GM21717 (cell line): ENCODE results near the gene SRSF6.
A peak's percentile ranks its signal among the peaks of the same experiment; 100 is the strongest.
"Not testable (repeated sequence)": the region's sequence is repeated elsewhere in the genome, so short reads cannot be mapped to it uniquely, and the experiment has no call there.

ENCODE experiments used
- ATAC-seq: cut with Tn5 transposase; IDR thresholded peaks from one replicate; pipeline ENCODE4 v1.9.1; 2021; ENCODE audit warnings: mild to moderate bottlenecking, moderate library complexity; ENCODE audit not compliant: unreplicated experiment

SRSF6 gene

DNA sequence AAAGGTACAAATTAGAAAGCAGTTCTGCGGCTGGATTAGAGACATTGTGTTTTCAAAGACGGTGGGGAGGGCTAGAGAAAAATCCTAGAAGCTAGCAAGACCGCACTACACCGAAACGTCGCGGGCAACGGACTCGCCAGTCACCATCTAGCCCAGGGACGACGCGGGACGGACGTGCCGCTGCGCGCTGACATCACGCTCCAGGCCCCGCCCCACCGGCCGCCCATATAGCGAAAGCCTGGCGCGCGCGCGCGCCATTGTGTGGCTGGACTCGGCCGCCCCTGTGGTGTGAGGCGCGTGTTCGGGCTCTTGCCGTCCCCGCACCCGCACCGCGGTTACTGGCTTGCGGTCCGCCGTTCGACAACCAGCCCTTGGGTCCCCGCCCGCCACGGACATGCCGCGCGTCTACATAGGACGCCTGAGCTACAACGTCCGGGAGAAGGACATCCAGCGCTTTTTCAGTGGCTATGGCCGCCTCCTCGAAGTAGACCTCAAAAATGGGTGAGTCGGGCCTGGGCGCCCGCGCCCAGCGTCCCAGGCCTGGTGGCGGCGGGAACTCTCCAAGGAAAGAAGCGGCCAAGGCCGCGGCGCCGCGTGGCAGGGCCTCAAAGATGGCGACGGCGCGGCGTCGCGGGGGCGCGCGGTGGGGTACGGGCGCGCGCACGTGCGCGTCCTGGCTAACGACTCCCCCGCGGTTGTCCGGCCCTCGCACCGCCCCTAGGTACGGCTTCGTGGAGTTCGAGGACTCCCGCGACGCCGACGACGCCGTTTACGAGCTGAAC is at the start of gene SRSF6:
Gene SRSF6, plus strand, starts transcription at position 257 of the 782 bp plus-strand sequence. Its CDS starts 138 bp downstream, at position 395.
- ATAC-seq, result peak; percentile 84

- no peak for ATAC-seq
Measured at GRCh38 chr20:43408848-43409576, 48.7 kb upstream of the SRSF6 start.

DNA sequence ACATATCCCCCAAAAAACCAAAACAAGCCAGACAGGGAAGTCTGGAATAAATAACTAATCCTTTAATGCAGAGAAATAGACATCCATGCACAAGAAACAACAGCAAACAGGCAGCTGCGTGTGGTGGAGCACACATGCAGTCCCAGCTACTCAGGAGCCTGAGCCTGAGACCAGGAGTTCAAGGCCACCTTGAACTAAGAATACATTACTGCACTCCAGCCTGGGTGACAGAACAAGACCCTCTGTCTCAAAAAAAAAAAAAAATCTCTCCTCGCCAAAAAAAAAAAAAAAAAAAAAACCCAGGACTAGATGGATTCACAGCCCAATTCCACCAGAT is 48.2 kb upstream of the SRSF6 start:
- no peak for ATAC-seq

DNA sequence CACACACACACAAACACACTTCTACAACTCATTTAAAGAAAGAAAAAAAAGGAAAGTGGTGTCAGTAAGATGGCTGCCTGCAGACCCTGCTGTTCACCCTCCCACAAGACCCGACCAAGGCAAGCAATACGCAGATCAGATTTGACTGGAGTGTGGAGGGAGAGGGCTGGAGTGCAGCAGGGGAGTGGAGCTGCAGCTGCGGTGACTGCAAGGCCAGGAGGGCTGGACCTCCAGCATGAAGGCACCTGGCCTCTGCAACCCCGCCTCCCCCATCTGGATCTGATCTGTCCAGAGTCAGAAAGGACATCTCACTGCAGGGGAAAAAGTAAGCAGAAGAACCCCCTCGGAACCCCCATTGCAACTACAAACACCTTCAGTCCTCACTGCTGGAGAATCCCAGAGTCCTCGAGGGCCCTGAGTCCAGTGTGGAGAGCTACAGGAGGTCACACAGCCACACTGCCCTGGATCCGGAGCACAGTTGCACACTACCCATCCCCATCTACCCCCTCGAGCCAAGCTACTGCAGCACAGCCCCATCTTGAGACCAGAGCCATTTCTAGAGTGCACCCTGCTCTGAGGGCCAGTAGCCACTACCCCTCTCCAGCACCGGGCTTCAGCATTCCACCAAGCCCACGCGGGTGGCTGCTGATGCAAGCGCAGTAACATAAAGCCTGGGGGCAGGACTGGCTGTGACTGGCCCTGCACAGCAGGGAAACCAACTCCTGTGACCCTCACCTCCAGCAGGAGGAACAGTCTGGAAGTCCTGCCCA is 41.9 kb upstream of the SRSF6 start:
- ATAC-seq, result no peak

DNA sequence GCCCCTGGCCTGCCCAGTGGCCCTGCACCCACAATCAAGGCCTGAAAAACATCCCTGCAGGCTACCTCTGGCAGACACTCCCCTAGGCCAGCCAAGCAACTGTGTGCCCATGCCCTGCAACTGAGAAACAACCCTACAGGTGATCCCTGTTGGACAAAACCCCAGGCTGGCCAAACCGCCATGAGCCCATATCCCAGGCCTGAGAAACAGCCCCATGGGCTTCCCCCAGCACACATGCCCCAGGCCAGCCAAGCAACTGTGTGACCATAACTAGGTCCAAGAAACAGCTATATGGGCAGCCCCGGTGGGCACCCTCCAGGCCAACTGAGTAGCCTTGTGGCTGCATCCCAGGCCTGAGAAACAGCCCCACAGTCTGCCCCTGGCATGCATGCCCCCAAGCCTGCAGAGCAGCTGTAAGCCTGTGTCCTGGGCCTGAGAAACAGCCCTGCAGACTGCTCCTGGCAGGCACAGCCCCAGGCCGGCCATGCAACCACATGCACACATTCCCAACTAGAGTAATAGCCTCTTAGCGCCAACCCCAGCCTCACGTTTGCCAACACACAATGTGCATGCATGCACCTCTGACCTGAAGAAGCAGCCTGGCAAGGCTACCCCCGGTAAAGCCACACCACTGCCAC is 41.0 kb upstream of the SRSF6 start:
- no peak for ATAC-seq

DNA sequence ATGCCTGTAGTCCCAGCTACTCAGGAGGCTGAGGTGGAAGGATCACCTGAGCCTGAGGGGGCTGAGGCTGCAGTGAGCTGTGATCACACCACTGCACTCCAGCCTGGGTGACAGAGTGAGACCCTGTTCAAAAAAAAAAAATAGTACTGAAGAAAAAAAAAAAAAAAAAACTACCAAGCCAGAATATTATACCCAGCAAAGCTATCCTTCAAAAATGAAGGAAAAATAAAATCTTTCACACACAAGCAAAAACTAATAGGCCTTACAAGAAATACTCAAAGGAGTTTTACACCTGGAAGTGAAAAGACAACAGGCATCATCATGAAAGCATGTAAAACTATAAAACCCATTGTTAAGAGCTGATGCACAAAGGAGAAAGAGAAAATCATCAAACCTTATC is 37.5 kb upstream of the SRSF6 start:
- ATAC-seq, result no peak

DNA sequence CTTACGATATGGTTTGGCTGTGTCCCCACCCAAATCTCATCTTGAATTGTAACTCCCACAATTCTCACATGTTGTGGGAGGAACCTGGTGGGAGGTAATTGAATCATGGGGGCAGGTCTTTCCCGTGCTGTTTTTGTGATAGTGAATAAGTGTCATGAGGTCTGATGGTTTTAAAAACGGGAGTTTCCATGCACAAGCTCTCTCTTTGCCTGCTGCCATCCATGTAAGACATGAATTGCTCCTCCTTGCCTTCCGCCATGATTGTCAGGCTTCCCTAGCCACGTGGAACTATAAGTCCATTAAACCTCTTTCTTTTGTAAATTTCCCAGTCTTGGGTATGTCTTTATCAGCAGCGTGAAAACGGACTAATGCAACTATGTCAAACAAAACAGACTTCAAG is 36.8 kb upstream of the SRSF6 start:
- ATAC-seq, result not testable (repeated sequence)

GRCh38 chr20:43426172-43426571 is 31.5 kb upstream of the SRSF6 start:
- ATAC-seq, result no peak

DNA sequence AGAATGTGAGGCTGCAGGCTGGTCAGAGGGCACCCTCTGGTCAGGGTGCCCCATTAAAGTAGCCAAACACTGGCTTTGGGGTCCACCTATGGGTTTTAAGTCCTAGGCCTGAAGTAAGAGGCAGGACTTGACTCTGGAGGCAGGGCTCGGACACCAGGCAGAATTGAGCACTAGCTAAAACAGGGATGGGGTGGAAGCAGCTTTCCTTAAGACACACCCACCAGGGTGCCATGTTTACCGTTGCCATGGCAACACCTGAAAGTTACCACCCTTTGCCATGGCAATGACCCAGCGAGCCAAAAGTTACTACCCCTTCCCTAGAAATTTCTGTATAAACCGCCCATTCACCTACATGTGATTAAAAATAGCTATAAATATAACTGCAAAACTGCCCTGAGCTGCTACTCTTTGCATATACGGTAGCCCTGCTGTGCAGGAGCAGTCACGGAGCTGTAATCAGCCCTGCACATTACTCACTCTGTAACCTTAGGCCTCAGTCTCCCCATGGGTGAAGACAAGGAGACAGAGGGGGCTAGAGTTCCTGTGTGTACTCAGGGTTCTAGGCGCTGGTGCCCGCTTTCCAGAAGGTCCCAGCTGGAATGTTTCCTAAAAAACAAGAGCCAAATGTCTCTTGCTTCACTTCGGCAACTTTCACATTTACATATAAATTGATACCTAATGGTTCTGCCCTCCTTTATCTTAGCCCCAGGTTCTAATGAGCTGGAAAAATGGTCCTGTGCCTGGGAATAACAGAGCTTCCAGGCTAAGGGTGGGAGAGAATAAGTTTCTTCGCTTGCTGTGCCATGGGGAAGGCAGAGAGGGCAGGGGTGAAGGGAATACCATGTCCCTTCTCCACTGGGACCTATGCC is 27.2 kb upstream of the SRSF6 start:
- ATAC-seq, result no peak

DNA sequence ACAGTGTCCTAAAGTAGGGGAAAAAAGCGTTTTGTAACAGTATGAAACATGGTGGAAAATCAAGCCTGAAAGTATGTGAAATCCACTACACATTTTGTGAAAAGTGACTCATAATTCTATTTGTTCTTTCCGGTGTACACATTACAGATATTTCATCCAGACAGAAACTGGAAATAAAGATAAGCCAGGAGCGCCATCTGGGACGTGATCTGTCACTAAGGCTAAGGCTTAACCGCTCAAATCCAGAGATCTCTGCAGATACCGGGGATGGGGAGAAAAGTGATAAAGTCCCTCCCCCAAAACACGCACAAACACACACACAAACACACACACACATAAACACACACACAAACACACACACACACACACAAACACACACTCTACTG is 26.6 kb upstream of the SRSF6 start:
- no peak for ATAC-seq

GRCh38 chr20:43432498-43432897 is 25.2 kb upstream of the SRSF6 start:
- no peak for ATAC-seq

GRCh38 chr20:43433250-43433854 is 24.3 kb upstream of the SRSF6 start:
- ATAC-seq, result no peak

DNA sequence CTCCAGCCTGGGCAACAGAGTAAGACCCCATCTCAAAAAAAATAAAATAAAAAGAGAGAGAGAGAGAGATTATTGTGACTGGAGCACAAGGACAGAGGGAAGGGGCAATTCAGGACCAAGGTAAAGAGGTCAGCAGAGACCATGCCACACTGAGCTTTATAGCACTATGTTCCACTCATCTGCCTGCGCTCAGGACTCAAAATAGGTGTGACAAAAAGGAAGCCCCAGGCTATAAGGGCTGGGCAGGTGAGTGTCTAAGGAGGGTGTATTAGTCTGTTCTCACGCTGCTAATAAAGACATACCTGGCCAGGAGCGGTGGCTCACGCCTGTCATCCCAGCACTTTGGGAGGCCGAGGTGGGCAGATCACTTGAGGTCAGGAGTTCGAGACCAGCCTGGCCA is 23.1 kb upstream of the SRSF6 start:
- no peak for ATAC-seq

- ATAC-seq, result peak; percentile 93
Measured at GRCh38 chr20:43438578-43439316, 18.9 kb upstream of the SRSF6 start.

DNA sequence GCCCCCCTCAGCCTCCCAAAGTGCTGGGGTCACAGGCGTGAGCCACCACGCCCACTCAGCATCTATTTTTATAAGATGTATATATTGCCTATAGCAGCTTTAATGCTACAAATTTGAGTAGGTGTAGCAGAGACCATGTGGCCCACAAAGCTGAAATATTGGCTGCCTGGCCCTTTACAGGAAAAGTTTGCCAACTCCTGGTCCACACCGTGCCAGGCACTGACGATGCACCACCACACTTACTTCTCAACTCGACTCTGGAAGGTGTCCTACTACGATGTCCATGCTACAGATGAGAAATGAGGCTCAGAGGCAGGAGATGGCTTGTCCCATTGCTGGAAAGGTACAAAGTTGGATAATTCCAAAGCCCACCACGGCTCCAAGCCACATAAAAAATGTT is 17.2 kb upstream of the SRSF6 start:
- ATAC-seq, result no peak

DNA sequence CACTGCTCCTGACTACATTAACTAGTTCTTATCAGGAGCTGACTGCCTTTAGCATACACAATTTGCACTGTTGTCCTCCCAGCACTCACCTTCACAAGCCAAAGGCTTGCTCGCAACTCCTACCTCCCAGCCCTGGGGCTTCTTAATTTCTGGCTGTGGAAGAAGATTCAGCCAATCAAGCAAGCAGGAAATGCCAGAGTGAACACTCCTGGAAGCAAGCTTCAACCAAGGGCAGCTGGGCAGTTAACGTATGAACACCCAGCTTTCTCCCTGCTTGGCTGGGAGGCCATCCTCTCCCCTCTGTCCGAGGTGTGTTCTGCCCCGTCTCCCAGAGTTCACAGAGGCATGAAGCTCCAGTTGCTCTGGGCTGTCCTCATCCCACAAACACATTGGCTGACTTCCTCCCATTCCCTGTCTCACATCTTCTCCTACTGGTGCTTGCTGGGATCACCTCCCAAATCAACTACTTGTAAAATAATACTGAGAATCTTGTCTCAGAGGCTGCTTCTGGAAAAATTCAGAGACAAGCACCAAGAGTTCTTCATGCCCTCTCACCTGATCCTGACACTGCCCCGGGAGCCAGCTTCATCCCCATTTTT is 15.3 kb upstream of the SRSF6 start:
- ATAC-seq, result no peak

GRCh38 chr20:43444107-43444506 is 13.6 kb upstream of the SRSF6 start:
- no peak for ATAC-seq

GRCh38 chr20:43446361-43446879 is 11.3 kb upstream of the SRSF6 start:
- ATAC-seq, result no peak

DNA sequence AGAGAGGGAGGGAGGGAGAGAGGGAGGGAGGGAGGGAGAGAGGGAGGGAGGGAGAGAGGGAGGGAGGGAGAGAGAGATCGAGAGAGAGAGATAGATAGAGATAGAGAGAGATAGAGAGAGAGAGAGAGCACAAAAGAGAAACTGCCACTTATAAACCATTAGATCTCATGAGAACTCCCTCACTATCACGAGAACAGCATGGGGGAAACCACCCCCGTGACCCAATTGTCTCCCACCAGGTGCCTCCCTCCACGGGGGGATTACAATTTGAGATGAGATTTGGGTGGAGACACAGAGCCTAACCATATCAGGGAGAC is 9.3 kb upstream of the SRSF6 start:
- not testable (repeated sequence) for ATAC-seq
